Measurements from ENCODE around the gene DCDC2C.
A peak's percentile ranks its signal among the peaks of the same experiment; 100 is the strongest.

DCDC2C gene

GRCh38 chr2:3712831-3713503 is 9.6 kb downstream of the DCDC2C start:
- no peak for DNase-seq

GRCh38 chr2:3718679-3719078 is 15.3 kb downstream of the DCDC2C start:
- DNase-seq, result no peak

GRCh38 chr2:3725002-3725401 is 21.6 kb downstream of the DCDC2C start:
- DNase-seq, result no peak

GRCh38 chr2:3725458-3726250 is 22.3 kb downstream of the DCDC2C start:
- DNase-seq, result no peak

GRCh38 chr2:3726511-3726910 is 23.1 kb downstream of the DCDC2C start:
- DNase-seq, result no peak

- DNase-seq, result no peak
Observed at GRCh38 chr2:3727397-3728045, 24.1 kb downstream of the DCDC2C start.

- peak in 1 of 5 experiments; percentile 21 for DNase-seq
Observed at GRCh38 chr2:3728104-3729054, 25.0 kb downstream of the DCDC2C start.

GRCh38 chr2:3729055-3729448 is 25.7 kb downstream of the DCDC2C start:
- DNase-seq, result no peak

- DNase-seq, result no peak
Observed at GRCh38 chr2:3729786-3730185, 26.4 kb downstream of the DCDC2C start.

GRCh38 chr2:3730646-3731045 is 27.3 kb downstream of the DCDC2C start:
- no peak for DNase-seq

- DNase-seq, result no peak
Observed at GRCh38 chr2:3731829-3732228, 28.5 kb downstream of the DCDC2C start.

GRCh38 chr2:3736112-3736511 is 32.7 kb downstream of the DCDC2C start:
- no peak for DNase-seq

GRCh38 chr2:3737128-3737527 is 33.8 kb downstream of the DCDC2C start:
- DNase-seq, result no peak

- DNase-seq, result peak in 1 of 5 experiments; percentile 16
Observed at GRCh38 chr2:3738454-3738853, 35.1 kb downstream of the DCDC2C start.

- DNase-seq, result no peak
Observed at GRCh38 chr2:3739313-3739712, 35.9 kb downstream of the DCDC2C start.

- DNase-seq, result no peak
Observed at GRCh38 chr2:3741396-3741795, 38.0 kb downstream of the DCDC2C start.

GRCh38 chr2:3741867-3742602 is 38.7 kb downstream of the DCDC2C start:
- DNase-seq, result no peak

- no peak for DNase-seq
Observed at GRCh38 chr2:3742743-3743508, 39.6 kb downstream of the DCDC2C start.

- no peak for DNase-seq
Observed at GRCh38 chr2:3743951-3744555, 40.7 kb downstream of the DCDC2C start.

GRCh38 chr2:3745920-3746319 is 42.5 kb downstream of the DCDC2C start:
- no peak for DNase-seq

Data from T-helper 2 cell (primary cell).